HG02759 (cell line): ENCODE results near the gene PCIF1.
"Not testable (repeated sequence)": the region's sequence is repeated elsewhere in the genome, so short reads cannot be mapped to it uniquely, and the experiment has no call there.

Experiments used
- ATAC-seq: cut with Tn5 transposase; IDR thresholded peaks from one replicate; pipeline ENCODE4 v1.9.1; 2021; ENCODE audit warnings: mild to moderate bottlenecking, moderate library complexity; ENCODE audit not compliant: unreplicated experiment

The PCIF1 gene

DNA sequence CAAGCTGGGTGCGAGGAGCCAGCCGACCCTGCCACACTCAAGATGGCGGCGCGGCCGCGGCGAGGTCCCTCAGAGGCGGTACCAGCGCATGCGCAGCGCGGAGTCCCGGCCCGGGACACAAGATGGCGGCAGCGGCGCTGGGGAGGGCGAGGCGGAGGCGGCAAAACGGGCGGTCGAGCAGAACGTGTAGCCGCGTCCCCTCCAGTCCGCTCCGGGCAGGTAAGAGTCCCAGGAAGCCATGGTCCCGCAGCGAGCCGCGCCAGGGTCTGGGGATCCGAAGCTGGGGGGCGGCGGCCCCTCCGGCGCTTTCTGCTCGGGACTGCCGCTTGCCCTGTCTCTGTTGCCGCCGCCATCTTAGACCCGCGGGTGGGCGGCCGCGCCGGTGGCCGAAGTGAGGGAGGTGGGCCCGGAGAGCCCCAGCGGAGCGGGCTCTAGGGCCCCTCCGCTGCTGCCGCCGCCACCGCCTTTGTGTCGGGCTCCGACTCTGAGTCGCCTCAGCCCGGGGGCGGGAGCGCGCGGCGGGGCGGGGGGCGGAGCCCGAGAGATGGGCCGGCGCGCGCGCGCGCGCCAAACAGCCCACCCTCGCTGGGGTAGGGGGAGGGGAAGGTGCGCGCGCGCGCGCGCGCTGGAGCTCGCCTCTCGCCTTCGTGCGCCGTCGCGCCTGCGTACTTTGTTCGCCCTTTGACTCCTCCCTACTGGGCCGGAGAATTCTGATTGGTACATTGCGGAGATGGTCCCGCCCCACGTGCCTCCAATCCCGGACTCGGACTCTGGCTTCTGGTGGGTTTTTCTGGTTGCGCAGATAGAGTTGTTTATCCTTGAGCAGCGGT, at the start of gene PCIF1:
PCIF1 (plus strand) TSS at position 98 of the 830 bp plus-strand sequence. CDS start 4,317 bp downstream, outside the sequence.
- ATAC-seq: peak; percentile 75

DNA sequence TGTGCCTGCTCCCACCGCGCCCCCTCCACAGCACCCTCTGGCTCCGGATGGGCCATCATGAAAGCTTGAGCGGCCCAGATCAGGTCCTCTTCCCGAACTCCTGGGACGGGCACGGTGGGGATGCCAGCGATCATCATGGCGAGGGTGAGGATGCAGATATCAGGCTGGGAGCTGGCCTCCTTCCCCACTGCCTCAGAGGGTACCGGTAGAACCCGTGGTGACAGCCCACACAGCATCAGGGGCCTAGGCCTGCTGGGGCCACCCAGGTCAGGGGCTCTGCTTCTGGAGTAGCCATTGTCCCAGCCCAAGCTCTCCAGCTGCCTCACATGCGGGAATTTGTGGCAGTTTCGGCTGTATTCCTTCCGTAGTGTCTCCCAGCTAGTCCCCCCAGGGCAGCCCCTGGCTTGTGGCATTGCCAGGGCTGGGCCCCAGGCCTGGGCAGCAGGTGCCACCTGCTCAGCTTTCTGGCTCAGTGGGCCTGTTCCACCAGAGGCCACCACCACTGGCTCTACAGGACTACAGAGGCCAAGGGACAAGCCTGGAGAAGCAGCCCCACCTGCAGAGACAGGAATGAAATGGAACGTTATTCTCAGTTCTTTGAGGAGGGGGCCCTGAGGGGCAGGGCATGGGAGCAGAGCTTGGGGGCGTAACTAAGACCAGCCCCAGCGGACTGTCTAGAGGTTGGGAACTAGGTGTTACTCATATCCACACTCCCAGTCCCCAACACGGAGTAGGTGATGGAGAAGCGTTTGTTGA, 47.7 kb upstream of the PCIF1 start:
- ATAC-seq: no peak

DNA sequence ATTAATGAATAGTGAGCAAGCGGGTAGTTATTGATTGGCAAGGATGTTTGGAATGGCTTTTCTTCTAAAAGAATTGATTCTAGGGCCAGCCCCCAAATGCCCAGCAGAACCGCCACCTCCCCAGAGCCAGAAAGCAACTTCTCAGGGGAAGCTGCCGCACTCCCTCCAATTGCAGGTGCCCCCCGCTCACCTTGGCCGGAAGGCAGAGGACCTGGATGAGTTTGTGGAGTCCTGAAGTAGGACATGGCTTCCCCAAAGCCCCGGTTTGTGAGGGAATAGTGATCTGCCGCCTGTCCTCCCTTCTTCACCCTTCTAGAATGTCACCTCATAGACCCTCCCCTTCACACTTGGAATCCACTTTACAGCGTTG, 47.2 kb upstream of the PCIF1 start, which contains the start of gene SPATA25:
SPATA25 (minus strand) TSS at position 277 of the 370 bp plus-strand sequence; CDS start at position 245, 32 bp downstream.
- no peak for ATAC-seq

DNA sequence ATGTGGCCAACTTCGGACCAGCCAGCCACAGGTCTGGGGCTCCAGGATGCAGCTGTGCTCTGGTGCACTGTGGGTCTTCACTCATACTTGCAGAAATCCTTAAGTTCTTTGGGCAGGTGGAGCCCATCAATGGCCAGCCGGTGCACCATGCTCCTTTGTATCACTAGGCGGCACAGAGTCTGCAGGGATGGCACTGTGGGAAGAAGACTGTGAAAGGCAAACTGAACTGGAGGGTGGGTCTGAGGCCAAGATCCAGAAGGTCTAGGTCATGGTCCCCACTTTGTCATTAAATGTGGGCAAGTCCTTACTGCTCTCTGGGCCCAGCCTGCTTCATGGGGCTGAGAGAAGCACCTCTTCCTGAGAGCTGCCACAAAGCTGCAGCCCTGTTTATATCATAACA, 45.8 kb upstream of the PCIF1 start:
- no peak for ATAC-seq

DNA sequence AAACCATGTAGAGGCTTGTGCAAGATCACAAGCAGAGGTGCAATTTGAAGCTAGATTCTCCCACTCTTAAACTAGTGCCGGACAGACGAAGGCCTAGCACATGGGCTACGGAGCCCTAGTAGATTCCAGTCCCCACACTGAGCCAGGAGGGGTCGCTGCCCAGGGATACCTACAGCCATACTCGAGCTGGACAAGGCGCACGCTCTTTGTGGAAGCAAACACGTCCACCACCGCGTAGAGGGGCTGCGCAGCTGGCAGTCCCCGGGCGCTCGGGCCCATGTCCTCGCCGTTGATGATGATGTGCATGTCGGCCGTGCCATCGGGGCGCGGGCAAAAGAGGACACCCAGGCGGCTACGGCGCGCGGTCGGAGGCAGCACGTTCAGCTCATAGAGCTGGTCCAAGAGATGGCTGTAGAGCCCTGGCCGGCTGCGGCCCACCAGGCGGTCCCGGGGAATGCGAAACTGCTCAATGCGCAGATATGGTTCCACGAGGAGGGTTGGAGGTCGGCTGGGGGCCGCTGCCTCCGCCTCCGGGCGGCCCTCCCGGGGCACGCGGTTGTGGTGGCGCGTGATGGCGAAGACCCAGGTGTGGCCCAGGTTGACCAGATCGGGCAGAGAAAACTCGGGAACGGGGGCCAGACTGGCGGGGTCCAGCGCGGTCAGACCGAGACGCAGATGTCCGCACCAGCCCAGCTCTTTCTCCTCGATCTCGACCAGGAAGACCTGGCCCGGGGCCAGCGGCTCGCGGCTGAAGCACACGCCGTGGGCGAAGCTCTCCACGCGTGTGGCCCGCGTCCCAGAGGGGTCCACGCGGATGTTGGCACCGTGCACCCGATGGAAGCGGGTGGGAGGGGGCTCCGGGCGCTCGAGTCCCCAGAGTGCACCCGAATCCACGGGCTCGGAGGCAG, 44.2 kb upstream of the PCIF1 start:
- ATAC-seq: peak; percentile 20

DNA sequence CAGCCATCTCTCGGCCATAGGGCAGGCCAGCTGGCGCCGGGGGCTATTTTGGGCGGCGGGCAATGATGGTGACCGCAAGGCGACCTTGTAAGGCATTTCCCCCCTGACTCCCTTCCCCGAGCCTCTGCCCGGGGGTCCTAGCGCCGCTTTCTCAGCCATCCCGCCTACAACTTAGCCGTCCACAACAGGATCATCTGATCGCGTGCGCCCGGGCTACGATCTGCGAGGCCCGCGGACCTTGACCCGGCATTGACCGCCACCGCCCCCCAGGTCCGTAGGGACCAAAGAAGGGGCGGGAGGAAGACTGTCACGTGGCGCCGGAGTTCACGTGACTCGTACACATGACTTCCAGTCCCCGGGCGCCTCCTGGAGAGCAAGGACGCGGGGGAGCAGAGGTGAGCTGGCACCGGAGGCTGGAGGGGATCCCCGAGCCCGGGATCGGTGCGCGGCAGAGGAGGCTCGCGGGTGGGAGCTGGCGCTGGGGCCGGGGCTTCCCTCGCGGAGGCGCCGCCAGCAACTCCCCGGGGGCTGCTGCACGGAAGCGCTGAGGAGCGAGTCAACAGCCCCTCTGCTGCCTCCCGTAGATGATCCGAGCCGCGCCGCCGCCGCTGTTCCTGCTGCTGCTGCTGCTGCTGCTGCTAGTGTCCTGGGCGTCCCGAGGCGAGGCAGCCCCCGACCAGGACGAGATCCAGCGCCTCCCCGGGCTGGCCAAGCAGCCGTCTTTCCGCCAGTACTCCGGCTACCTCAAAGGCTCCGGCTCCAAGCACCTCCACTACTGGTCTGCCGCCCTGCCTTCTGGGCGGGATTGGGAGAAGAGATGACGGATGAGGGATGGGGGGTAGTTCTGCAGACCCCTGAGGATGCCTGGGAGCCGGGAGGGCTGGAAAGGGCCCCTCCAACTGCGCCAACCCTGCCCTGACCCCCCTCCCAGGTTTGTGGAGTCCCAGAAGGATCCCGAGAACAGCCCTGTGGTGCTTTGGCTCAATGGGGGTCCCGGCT, 43.2 kb upstream of the PCIF1 start, which contains the start of the genes CTSA and NEURL2:
CTSA (plus strand) TSS at position 351 of the 999 bp plus-strand sequence; CDS start at position 585, 234 bp downstream.
NEURL2 (minus strand) TSS at position 224 of the 999 bp plus-strand sequence; CDS start at position 7, 217 bp downstream.
- peak; percentile 82 for ATAC-seq

DNA sequence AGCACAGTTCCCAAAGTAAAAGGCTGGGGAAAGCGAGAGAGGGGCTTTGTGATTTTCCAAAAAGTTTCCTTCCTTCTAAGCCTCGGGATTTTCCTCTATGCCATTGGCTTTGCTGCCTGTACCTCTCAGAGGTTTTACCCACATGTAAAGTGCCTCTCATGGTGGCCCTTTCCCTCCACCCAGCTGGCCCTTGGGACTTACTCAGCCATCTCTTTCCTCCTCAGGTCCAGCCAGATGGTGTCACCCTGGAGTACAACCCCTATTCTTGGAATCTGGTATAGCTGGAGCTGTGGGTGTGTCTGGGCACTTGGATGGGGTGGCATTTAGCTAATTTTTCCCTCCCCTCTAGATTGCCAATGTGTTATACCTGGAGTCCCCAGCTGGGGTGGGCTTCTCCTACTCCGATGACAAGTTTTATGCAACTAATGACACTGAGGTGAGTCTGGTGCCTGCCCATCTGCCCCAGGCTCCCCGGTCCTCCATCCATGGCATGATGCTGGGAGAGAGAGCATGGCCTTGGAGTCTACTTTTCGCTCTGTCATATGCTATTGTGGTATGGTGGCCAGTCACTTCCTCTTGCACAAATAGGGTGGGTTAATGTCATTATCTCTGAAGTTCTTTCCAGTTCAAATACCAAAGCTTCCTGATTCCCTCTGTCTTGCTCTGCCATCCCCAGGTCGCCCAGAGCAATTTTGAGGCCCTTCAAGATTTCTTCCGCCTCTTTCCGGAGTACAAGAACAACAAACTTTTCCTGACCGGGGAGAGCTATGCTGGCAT, 42.2 kb upstream of the PCIF1 start:
- no peak for ATAC-seq

DNA sequence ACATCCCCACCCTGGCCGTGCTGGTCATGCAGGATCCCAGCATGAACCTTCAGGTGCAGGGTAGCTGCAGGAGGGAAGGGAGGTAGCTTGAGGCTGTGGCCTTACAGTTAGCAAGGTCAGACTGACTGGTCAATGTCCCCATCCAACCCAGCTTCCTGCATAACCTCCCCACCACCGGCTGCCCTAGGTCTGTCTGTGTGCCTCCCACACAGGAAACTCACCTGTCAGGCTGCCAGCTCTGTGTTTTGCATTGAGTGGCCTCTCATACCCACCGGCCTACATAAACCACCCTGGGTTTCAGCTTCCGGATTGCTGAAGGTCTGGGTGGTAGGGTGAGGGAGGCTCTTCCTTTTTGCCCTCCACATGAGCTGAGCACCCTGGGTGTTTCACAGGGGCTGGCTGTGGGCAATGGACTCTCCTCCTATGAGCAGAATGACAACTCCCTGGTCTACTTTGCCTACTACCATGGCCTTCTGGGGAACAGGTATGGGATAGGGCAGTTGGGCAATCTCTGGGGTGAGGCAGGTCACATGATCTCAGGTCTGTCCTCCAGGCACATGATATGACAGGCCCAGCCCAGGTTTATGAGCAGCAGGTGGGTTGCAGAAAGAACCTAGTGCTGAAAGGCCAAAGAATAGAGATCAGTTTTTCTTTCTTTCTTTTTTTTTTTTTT, 41.5 kb upstream of the PCIF1 start:
- ATAC-seq: no peak

DNA sequence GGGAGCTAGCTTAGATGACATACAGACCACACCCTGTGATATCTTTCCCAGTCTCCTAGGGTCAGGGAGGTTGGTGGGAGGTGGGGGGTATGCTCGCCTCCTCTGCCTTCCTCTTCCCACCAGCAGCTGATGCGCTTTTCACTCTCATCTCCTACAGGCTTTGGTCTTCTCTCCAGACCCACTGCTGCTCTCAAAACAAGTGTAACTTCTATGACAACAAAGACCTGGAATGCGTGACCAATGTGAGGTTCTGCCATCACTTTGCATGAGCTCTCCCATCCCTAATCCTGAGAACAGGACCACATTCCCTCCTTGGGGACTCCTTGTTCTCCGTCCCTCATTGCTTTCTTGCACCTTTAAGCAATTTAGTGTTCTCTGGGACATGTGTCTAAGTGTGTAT, 40.7 kb upstream of the PCIF1 start:
- no peak for ATAC-seq

DNA sequence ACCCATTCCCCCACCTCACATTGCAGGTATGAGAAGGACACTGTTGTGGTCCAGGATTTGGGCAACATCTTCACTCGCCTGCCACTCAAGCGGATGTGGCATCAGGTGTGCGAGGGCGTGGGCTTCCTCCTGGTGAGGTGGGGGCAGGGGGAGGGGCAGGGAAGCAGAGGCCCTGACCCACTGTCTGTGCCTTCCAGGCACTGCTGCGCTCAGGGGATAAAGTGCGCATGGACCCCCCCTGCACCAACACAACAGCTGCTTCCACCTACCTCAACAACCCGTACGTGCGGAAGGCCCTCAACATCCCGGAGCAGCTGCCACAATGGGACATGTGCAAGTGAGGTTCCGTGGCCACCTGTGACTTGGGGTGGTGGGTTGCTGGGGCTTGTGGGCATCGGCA, 39.7 kb upstream of the PCIF1 start:
- no peak for ATAC-seq

DNA sequence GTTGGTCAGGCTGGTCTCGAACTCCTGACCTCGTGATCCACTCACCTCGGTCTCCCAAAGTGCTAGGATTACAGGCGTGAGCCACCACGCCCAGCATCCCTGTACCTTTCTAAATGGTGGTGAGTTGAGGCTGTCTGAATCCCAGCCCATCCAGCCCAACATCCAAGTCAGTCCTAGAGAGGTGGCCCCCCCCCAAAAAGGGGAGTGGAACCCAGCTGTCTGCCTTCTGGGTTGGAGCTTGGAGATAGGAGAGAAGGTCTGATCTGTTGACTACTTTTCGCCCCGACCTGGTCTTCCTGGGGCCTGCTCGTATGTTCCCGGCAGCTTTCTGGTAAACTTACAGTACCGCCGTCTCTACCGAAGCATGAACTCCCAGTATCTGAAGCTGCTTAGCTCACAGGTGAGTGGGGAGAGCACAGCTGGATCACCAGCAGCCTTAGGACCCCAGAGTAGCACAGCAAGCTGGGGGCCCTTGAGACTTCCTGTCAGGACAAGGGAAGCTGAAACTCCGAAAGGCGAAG, 37.8 kb upstream of the PCIF1 start:
- ATAC-seq: no peak

DNA sequence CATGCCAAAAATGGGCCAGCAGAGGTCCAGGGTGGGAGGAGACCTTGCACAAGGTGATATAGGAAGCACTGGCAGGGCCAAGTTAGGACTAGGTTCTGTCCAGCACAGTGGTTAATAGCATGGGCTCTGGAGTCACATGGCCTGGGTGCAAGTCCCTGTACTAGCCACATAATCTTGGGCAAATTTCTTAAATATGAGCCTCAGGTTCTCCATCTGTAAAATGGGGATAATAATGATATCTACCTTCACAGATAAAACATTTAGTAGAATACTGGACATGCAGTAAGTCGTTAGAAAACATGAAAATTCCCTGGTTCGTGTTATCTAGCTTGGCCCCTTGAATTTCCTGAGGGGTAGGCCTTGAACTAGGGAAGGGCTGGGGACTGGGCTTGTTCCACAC, 37.2 kb upstream of the PCIF1 start:
- no peak for ATAC-seq

DNA sequence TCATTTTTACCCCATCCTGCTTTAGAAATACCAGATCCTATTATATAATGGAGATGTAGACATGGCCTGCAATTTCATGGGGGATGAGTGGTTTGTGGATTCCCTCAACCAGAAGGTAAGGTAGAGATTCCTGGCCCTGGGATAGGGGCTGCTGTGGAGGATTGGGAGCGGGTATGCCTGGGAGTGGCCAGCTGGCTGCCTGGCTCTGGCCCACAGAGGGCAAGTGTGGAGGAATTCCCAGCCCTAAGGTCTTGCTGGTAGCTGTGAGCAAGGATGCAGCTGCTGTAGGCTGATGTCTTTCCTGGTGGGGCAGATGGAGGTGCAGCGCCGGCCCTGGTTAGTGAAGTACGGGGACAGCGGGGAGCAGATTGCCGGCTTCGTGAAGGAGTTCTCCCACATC, 36.8 kb upstream of the PCIF1 start:
- ATAC-seq: no peak

DNA sequence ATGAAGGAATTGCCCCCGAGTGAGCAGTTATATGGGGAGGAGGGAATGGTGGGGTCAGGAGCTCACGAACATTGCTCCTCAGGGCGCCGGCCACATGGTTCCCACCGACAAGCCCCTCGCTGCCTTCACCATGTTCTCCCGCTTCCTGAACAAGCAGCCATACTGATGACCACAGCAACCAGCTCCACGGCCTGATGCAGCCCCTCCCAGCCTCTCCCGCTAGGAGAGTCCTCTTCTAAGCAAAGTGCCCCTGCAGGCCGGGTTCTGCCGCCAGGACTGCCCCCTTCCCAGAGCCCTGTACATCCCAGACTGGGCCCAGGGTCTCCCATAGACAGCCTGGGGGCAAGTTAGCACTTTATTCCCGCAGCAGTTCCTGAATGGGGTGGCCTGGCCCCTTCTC, 36.2 kb upstream of the PCIF1 start:
- no peak for ATAC-seq

DNA sequence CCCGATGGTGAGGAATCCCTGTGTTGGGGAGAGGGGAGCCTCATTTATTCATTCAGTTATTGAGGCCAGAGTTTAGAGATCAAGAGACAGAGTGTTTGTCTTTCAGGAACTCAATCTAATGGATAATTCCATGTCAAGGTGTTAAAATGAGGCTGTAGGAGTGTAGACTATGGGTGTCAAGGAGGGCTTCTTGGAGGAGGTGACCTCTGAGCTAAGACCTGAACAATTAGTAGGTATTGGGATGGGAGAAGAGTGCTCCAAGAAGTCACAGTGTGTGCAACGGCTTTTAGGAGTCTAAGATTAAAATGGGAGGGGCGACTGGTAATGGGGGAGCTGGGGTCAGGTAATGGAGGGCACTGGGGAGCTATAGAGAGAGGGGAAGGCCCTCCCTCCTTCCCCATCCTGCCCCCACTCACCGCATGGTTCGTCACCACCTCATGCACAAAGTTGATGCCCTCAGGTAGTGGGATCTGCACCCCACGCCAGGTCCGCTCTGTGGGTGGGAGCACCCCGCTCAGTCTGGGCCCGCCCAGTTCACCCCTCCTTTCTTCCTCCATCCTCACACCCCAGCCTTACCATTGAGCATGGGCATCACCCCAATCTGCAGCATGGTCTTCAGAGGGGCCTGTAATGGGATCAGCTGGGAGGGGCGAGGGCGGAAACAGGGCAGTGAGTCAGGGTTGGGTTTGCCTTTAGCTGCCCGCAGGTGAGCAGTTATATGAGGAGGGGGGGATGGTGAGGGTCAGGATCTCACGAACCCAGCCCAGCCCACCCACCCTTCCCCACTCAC, 35.2 kb upstream of the PCIF1 start:
- ATAC-seq: no peak

DNA sequence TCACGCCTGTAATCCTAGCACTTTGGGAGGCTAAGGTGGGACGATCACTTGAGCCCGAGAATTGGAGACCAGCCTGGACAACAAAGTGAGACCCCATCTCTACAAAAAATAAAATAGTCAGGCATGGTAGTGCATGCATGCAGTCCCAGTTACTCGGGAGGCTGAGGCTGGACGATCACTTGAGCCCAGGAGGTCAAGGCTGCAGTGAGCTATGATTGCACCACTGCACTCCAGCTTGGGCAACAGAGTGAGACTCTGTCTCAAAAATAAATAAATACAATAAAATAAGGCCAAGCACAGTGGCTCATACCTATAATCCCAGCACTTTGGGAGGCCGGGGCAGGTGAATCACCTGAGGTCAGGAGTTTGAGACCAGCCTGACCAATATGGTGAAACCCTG, 33.2 kb upstream of the PCIF1 start:
- not testable (repeated sequence) for ATAC-seq

DNA sequence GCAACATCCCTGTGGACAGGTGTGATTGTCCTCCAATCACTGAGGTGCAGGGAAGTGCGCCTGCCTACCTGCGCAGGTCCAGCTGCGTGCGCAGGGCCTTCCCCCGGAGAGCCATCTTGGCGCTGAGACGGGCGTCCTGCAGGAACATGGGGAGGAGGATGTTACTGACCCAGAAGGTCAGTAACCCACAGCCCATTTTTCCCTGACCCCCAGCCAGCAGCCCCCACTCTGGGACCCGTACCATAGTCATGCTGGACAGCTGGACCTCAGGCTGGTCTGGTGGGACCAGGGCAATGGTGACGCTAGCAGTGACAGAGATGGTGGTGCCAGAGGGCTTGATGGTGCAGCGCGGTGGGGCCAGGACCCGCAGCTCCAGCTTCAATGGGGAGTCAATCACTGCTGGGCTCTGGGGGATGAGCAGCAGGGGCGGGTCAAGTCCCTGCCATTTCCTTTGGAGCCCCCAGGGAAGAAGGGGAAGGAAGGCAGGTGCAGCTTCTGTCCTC, 32.2 kb upstream of the PCIF1 start:
- ATAC-seq: no peak
